Skin of body (tissue), 3 donors: ENCODE measurements around the gene NOL8. TPM values are rescaled to one million over a fixed set of nuclear protein-coding genes. Genes with fewer than 3 reads are reported as not detected.

Source experiments
- DNase-seq: peaks from one replicate; lab custom pipeline; 2025; lab: John Stamatoyannopoulos, UW
- small RNA-seq: library from RNA; depleted of rRNA; stranded (forward); fragments of <200 nt; gene quantifications from one replicate; pipeline ENCODE3, GENCODE V24; 2014; ENCODE audit warnings: low replicate concordance
- total RNA-seq: library from RNA; depleted of rRNA; stranded (reverse); fragments of >200 nt; gene quantifications from one replicate; pipeline ENCODE4 v1.2.3, GENCODE V29; 2014

The NOL8 gene
- total RNA-seq, 1 donor from 2014 or later = 29.0 TPM

DNA sequence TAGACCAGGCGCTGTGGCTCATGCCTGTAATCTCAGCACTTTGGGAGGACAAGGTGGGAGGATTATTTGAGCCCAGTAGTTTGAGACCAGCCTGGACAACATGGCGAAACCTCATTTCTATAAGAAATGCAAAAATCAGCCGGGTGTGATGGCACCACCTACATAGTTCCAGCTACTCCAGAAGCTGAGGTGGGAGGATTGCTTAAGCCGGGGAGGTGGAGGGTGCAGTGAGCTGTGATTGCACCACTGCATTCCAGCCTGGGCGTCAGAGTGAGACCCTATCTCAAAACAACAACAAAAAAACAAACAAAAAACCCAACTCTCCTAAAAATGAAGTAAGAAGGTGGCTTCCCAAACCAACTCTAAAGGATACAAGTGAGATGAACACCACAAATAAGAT lies 54.6 kb downstream of the NOL8 start:
- DNase-seq = no peak

DNA sequence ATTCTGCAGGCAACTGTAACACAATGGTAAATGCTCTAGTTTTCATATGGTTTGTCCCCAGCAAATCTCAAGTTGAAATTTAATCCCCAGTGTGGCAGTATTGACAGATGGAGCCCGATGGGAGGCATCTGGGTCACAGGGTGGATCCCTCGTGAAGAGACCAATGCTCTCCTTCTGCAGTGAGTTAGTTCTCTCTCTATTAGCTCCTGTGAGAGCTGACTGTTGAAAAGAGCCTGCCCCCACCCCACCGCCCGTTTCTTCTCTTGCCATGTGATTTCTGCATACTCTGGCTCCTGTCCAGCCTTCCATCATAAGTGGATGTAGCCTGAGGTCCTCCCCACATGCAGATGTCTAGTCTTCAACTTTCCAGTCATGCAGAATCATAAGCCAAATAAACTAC lies 58.7 kb downstream of the NOL8 start:
- no peak for DNase-seq

DNA sequence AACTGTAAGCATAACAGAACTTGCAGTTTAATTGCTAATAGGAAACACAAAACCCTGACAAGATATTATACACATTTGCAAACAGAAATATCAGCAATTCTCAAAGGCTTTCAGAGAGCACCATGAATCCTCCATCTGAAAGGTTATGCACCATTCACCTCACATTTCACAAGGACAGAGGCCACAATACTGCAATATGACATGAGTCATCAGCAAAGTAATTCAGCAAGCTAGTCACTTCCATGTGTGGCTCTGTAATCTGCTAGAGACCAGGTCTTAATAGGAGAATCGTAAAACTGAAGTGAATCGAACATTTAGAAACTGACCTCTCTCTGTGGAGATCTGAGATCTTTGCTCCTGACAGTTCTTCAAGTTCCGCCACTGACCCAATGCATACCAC lies 60.0 kb downstream of the NOL8 start:
- no peak for DNase-seq

DNA sequence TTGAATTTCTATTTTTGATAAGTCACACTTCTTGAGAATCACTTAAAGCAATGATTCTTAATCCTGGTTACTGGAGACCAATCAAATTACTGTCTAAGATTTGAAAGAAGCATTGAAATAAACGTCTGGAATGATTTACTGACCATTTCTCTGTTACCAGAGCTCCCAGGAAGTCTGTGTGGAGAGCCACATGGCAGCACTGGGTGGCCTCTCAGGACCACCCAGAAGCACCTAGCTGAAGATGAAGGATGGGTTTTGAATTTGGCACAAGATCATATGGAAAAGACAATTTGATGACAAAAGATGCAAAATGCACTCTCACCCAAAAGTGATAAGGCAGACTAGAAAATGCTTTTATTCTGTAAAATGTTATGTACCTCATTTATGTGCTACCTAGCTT lies 62.0 kb downstream of the NOL8 start:
- DNase-seq = no peak

DNA sequence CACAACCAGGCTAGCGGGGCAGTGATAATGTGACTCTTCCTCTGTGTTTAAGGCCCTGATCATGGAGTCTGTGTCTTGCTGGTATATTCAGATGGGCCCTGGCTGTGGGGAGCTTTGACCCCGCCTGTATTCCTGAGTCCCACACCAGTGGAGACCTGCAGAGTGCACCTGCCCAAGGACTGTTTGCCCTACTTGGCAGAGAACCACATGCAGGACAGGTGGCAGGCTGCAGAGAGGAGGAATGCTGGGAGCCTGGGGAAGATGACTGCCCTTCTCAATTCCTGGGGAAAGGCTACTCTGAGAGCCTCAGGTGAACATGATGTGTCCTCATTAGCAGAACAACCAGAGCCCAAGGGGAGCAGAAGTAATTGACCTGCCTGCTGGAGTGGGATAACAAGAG lies 67.8 kb downstream of the NOL8 start:
- no peak for DNase-seq

DNA sequence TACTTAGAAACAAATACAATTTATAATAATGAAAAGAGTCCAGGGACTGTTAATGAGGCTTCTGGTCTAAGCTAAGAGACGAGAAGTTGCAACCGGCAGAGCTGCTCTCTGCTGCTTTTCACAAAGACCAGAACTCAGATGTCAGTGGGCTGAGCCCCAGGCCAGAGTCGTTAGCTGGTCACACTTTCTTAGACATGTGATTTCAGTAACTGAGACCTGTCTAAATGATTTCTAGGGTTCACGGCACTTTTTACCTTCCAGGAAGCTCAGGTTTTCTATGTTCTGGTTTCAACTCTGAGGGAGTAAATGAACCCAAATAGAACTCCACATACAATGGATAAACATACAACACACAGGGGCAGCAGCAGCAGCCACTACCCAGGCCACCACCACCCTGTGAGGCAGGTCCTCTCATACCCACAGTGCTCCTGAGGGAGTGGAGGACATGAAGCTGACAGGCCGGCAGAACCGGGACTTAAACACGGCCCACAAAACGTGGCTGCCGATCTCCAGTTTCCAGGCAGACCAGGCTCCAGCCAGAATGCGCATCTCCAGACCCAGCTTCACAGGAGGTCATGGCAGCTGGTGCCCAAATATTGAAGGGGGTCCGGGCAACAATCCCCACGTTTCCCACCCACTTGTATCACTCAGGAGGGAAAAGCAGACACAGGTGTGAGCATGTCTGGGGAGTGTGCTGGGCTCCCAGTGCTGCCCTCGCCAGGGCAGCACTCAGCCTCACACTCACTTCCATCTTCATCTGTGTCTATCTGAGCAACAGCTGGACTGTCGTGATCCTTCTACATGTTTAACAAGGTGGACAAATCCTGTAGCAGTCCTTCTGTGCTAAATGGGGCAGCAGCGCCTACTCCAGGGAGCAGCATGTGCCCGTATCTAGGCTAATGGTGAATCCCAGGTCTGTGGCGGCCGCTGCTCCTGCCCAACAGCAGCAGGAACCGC lies 70.5 kb downstream of the NOL8 start:
- DNase-seq = no peak

DNA sequence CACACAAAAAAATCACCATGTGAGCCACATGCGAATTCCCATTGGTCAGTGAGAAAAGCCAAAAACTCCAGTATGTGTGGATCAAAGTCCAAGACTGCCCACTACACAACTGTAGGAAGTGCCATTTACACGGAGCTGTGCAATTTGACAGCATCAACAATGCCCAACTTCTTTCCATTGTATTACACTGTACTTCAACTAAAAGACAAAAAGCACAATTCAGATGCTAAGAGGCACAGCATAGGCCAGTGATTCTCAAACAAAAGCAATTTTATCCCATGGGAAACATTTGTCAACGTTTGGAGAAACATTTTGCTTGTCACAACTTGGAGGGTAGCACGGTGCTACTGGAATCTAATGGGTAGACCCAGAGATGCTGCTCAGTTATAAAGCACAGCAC lies 71.5 kb downstream of the NOL8 start:
- DNase-seq = no peak

DNA sequence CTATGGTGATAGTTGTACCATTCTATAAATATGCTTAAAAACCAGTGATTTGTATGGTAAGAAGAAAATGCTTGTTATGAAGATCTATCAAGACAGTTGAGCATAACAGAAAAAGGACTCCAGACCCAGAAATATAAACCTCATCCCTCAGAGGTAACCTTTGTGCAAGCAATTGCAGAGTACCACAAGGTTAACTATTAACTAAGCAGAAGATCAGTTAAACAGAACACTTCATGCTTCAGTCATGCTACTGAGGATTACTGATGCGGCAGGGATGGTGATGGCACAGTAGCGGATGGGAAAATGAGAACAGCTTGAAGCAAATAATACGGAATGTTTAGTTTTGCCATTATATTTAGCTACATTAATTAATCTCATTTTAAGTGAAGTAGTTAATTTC lies 77.2 kb downstream of the NOL8 start:
- no peak for DNase-seq

Small RNA genes within 50 kb of the gene (small RNA-seq; reads per million reads assigned to genes)
- gene MIR3651 = not detected
- gene SNORA84 = 0.33 reads per million, percentile 37 among the genes with 10 or more reads in this experiment

Other genes with a start within 250 kb of the NOL8 start
- 100 TPM for gene SPTLC1, start 209.9 kb downstream of the NOL8 start, total RNA-seq
- gene IARS1, start 31.7 kb downstream of the NOL8 start, total RNA-seq = 123 TPM
- 6.0 TPM for gene CENPP, start 603 bp upstream of the NOL8 start, total RNA-seq
- gene OGN, start 79.2 kb upstream of the NOL8 start, total RNA-seq = 281 TPM
- 16.0 TPM for gene OMD, start 99.1 kb upstream of the NOL8 start, total RNA-seq
- 197 TPM for gene ASPN, start 157.2 kb upstream of the NOL8 start, total RNA-seq
- 77.1 TPM for gene ECM2, start 210.6 kb upstream of the NOL8 start, total RNA-seq